MCF 10A (cell line): ENCODE measurements around the gene TRAPPC3. TPM values are rescaled to one million over a fixed set of nuclear protein-coding genes. Genes with fewer than 3 reads are reported as not detected.
A peak's percentile ranks its signal among the peaks of the same experiment; 100 is the strongest.

Experiments
- BruUV-seq: library from RNA; stranded (reverse); fragments of 400-500 nt; replicated peaks from 2 replicates; lab custom pipeline; 2021; lab: Mats Ljungman, UMichigan
- CTCF ChIA-PET: fragments of 300-600 bp; sonication (Branson Sonifier 250); formaldehyde crosslinking; extraction: SDS; loops from one replicate; lab custom pipeline; 2021; ENCODE audit warnings: antibody characterized with exemption, inconsistent platforms; lab: Yijun Ruan, JAX
- POLR2A ChIA-PET: fragments of 300-600, 350-650 bp; sonication (Branson Sonifier 250); formaldehyde crosslinking; extraction: SDS; loops from one replicate; lab custom pipeline; 2020; ENCODE audit warnings: antibody characterized with exemption, inconsistent platforms; lab: Yijun Ruan, JAX
- DNase-seq: peaks from one replicate; pipeline ENCODE4 v3.0.0-alpha.2; 2018; ENCODE audit not compliant: unreplicated experiment
- H3K27ac Mint-ChIP-seq: one replicate; pipeline ENCODE4 v1.8.0; 2022; ENCODE audit warnings: mild to moderate bottlenecking, low read depth, mixed read lengths; ENCODE audit not compliant: unreplicated experiment
- H3K27me3 Mint-ChIP-seq: one replicate; pipeline ENCODE4 v1.8.0; 2022; ENCODE audit warnings: mixed read lengths; ENCODE audit not compliant: insufficient read depth, unreplicated experiment
- H3K36me3 Mint-ChIP-seq: one replicate; pipeline ENCODE4 v1.8.0; 2022; ENCODE audit warnings: mild to moderate bottlenecking, moderate library complexity, mixed read lengths; ENCODE audit not compliant: insufficient read depth, unreplicated experiment
- H3K4me1 Mint-ChIP-seq: one replicate; pipeline ENCODE4 v1.8.0; 2022; ENCODE audit warnings: mixed read lengths; ENCODE audit not compliant: insufficient read depth, unreplicated experiment
- H3K4me3 Mint-ChIP-seq: one replicate; pipeline ENCODE4 v1.8.0; 2022; ENCODE audit warnings: mild to moderate bottlenecking, moderate library complexity, mixed read lengths; ENCODE audit not compliant: unreplicated experiment
- H3K9me3 Mint-ChIP-seq: one replicate; pipeline ENCODE4 v1.8.0; 2022; ENCODE audit warnings: mixed read lengths; ENCODE audit not compliant: unreplicated experiment
- intact Hi-C: fragments of 100-400 bp; cut with micrococcal nuclease; formaldehyde crosslinking; loops from 2 replicates; pipeline ENCODE4 v1.14.1; 2022
- total RNA-seq: library from RNA; stranded (reverse); gene quantifications from 2 replicates; pipeline ENCODE4 v1.2.3, GENCODE V29; 2022
- TF ChIP-seq, protein P1 (sequence below): fragments of 200-600 bp; IDR thresholded peaks from one replicate; pipeline ENCODE4 v1.8.0; 2022; ENCODE audit warnings: antibody characterized with exemption, mild to moderate bottlenecking; ENCODE audit not compliant: unreplicated experiment

TRAPPC3 gene
- total RNA-seq, 1 experiment from 2014 or later = 72.8 TPM

DNA sequence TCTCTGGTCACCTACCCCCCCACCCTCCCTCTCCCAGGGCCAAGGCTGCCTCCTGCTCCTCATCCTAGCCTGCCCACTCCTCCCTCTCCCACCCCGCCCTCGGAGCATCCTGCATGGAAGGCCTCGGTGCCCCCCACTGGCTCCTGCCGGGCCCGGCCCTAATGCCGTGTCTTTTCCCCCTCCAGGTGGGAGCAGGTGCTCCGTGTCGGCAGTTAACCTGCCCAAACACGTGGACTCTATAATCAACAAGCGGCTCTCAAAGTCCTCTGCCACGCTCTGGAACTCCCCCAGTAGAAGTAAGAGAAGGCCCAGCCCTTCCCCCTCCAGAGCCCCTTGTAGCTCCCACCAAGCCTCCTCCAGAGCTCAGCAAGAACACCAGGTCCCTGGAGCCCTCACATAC, 25.4 kb upstream of the TRAPPC3 start:
- no TSS peak for BruUV-seq
- H3K27me3 Mint-ChIP-seq = no peaks in the 10 kb centered on the region

DNA sequence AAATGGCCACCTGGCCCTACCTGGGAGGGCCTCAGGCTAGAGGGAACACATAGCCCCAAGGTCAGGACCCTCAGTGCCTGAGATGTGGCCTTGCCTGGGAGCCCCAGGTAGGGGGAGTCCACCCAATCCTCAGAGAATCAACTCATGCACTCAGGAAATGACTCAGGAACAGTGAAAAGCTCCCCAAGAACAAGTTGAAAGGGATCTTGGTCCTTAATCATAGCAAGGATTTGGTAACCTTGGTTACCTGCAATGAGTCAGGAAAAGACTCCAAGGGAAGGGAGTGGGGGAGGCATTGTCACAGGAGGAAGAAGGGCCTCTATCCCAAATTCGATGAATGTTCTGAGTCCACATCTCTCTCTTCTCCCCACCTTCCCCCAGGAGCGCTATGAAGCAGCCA, 23.7 kb upstream of the TRAPPC3 start:
- no peaks in the 10 kb centered on the region for H3K9me3 Mint-ChIP-seq
- no TSS peak for BruUV-seq
- CTCF ChIA-PET = interaction anchor here (0.6 to 1.8 kb wide), 4 partner anchors 12 to 28 kb away, joined by 3 to 14 read pairs (median 3); no protein-coding TSS in a partner anchor
- DNase-seq = peak; percentile 89
- peak overlapping the region; percentile 94 for H3K27ac Mint-ChIP-seq
- H3K4me1 Mint-ChIP-seq = peaks cover 26% of the 10 kb centered on the region
- H3K4me3 Mint-ChIP-seq = no peak overlapping the region
- POLR2A ChIA-PET = interaction anchor here (0.9 to 1.2 kb wide), 2 partner anchors 17 to 23 kb away, joined by 3 to 4 read pairs; partner anchors contain the start of gene MAP7D1
- H3K27me3 Mint-ChIP-seq = no peaks in the 10 kb centered on the region
- TF ChIP-seq, protein P1, sequence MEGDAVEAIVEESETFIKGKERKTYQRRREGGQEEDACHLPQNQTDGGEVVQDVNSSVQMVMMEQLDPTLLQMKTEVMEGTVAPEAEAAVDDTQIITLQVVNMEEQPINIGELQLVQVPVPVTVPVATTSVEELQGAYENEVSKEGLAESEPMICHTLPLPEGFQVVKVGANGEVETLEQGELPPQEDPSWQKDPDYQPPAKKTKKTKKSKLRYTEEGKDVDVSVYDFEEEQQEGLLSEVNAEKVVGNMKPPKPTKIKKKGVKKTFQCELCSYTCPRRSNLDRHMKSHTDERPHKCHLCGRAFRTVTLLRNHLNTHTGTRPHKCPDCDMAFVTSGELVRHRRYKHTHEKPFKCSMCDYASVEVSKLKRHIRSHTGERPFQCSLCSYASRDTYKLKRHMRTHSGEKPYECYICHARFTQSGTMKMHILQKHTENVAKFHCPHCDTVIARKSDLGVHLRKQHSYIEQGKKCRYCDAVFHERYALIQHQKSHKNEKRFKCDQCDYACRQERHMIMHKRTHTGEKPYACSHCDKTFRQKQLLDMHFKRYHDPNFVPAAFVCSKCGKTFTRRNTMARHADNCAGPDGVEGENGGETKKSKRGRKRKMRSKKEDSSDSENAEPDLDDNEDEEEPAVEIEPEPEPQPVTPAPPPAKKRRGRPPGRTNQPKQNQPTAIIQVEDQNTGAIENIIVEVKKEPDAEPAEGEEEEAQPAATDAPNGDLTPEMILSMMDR = no peak
- peaks cover 53% of the 10 kb centered on the region for H3K36me3 Mint-ChIP-seq
- intact Hi-C loops = no loop called here

More for the DNA sequence above, 25.4 kb upstream of the TRAPPC3 start:
- H3K4me1 Mint-ChIP-seq = peaks cover 26% of the 10 kb centered on the region
- intact Hi-C loops = no loop called here
- CTCF ChIA-PET = interaction anchor here (0.9 to 2.0 kb wide), 4 partner anchors 13 to 111 kb away, joined by 3 to 9 read pairs (median 3); partner anchors contain the start of gene TRAPPC3
- H3K4me3 Mint-ChIP-seq = no peak overlapping the region
- H3K36me3 Mint-ChIP-seq = peaks cover 53% of the 10 kb centered on the region
- POLR2A ChIA-PET = interaction anchor here (0.5 to 1.3 kb wide), 2 partner anchors 9 to 303 kb away, joined by 3 read pairs; no protein-coding TSS in a partner anchor
- no peak for DNase-seq
- H3K27ac Mint-ChIP-seq = no peak overlapping the region
- TF ChIP-seq, protein P1 = no peak
- H3K9me3 Mint-ChIP-seq = no peaks in the 10 kb centered on the region

DNA sequence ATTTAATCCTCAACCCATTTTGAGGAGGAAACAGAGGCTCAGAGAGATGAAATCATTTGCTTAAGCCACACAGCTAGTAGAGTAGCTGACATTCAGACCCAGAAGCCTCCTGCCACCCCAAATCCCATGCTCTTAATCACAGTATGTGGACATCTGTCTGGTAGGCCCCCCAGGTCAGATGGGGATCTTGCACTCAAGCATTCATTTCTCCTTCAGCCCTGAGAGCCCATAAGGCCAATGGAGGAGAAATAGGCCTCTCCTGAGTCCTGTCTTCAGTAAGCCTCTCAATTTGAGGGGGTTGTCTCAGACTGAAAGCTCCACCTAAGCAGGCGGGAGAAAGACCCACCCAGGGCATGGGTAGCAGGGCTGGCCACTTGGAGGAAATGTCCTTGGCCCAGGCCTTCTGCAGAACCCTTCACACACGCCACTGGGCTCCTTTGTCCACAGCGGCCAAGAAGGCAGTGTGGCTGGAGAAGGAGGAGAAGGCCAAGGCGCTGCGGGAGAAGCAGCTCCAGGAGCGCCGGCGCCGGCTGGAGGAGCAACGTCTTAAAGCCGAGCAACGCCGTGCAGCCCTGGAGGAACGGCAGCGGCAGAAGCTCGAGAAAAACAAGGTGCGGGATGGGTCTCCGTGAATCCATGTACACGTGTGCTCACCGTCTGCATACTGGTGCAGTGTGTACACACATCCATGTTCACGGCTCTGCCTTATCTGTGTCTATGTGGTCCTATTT, 22.9 kb upstream of the TRAPPC3 start:
- Mint-ChIP-seq H3K4me1 (peaks cover 28% of the 10 kb centered on the region), H3K9me3 (no peaks in the 10 kb centered on the region), H3K27ac (peak overlapping the region; percentile 94), H3K27me3 (no peaks in the 10 kb centered on the region), H3K4me3 (no peak overlapping the region), H3K36me3 (peaks cover 54% of the 10 kb centered on the region)
- TF ChIP-seq, protein P1 = no peak
- CTCF ChIA-PET = interaction anchor here (1.1 to 1.8 kb wide), 3 partner anchors 11 to 20 kb away, joined by 3 to 14 read pairs (median 3); no protein-coding TSS in a partner anchor
- POLR2A ChIA-PET = interaction anchor here (0.9 to 2.7 kb wide), 2 partner anchors 11 to 16 kb away, joined by 4 to 13 read pairs; partner anchors contain the start of gene MAP7D1
- BruUV-seq = no TSS peak
- DNase-seq = no peak
- intact Hi-C loops = no loop called here
